Measurements from ENCODE around the gene KCNQ2.

KCNQ2 gene

GRCh38 chr20:63424613-63425012, 47.8 kb downstream of the KCNQ2 start:
- H2AFZ ChIP-seq (ENCODE audit: low read depth, low read length, severe bottlenecking), result no peak overlapping the region
- no peaks in the 10 kb centered on the region for H3K79me2 ChIP-seq (ENCODE audit: insufficient read depth, low read length)
- no peak for TF ChIP-seq EZH2phosphoT487 (conservative IDR thresholded peaks at IDR 0.05; ENCODE audit: low read length)
- no peaks in the 10 kb centered on the region for H4K20me1 ChIP-seq (ENCODE audit: low read depth, low read length)
- H3K27ac ChIP-seq (ENCODE audit: low read depth, low read length), result no peak overlapping the region
- no peaks in the 10 kb centered on the region for H3F3A ChIP-seq (ENCODE audit: insufficient read depth)
- no peaks in the 10 kb centered on the region for H3K27me3 ChIP-seq (ENCODE audit: low read length)
- no peak overlapping the region for H3K4me2 ChIP-seq (ENCODE audit: low read depth, low read length, poor library complexity, severe bottlenecking)
- no peak overlapping the region for H3K9ac ChIP-seq (ENCODE audit: low read length)
- H3K36me3 ChIP-seq (ENCODE audit: low read length), result no peaks in the 10 kb centered on the region
- no peak overlapping the region for H3K4me3 ChIP-seq (ENCODE audit: insufficient read depth, low read length, poor library complexity, severe bottlenecking)
- no peaks in the 10 kb centered on the region for H3K9me2 ChIP-seq (replicated peaks; ENCODE audit: insufficient read depth, low read length)
- H3K9me3 ChIP-seq (ENCODE audit: insufficient read depth, low read length), result no peaks in the 10 kb centered on the region

DNA sequence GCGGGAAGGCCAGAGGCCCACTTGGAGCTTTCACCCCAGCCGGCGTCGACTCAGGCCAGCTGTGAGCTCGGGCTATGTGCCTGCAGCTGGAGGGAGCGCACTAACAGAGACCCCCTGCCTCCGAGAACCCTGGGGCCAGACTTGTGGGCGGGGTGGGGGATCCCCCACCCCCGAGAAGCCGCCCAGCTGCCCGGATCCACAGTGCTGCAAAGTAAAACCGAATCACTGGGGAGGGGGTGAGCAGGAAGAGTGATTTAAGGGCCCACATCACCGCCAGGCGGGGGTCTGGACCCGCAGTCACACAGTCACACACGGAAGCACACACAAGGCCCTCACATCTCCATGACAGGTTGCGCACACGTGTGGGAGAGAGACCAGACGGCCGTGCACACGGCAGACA, 48.7 kb downstream of the KCNQ2 start:
- TF ChIP-seq EZH2phosphoT487 (conservative IDR thresholded peaks at IDR 0.05; ENCODE audit: low read length) (no peak), CTCF (IDR thresholded peaks at IDR 0.05; ENCODE audit: insufficient read depth, low read length, poor library complexity, severe bottlenecking) (no peak)
- H3K36me3 ChIP-seq (ENCODE audit: low read length), result no peaks in the 10 kb centered on the region
- H3K79me2 ChIP-seq (ENCODE audit: insufficient read depth, low read length), result no peaks in the 10 kb centered on the region
- no peak overlapping the region for H2AFZ ChIP-seq (ENCODE audit: low read depth, low read length, severe bottlenecking)
- no peaks in the 10 kb centered on the region for H3F3A ChIP-seq (ENCODE audit: insufficient read depth)
- no peaks in the 10 kb centered on the region for H3K9me3 ChIP-seq (ENCODE audit: insufficient read depth, low read length)
- no peaks in the 10 kb centered on the region for H4K20me1 ChIP-seq (ENCODE audit: low read depth, low read length)
- no peak overlapping the region for H3K9ac ChIP-seq (ENCODE audit: low read length)
- H3K4me2 ChIP-seq (ENCODE audit: low read depth, low read length, poor library complexity, severe bottlenecking), result no peak overlapping the region
- no peaks in the 10 kb centered on the region for H3K9me2 ChIP-seq (replicated peaks; ENCODE audit: insufficient read depth, low read length)
- no peak overlapping the region for H3K27ac ChIP-seq (ENCODE audit: low read depth, low read length)
- H3K27me3 ChIP-seq (ENCODE audit: low read length), result no peaks in the 10 kb centered on the region
- H3K4me3 ChIP-seq (ENCODE audit: insufficient read depth, low read length, poor library complexity, severe bottlenecking), result no peak overlapping the region

- H3K79me2 ChIP-seq (ENCODE audit: insufficient read depth, low read length), result no peaks in the 10 kb centered on the region
- TF ChIP-seq EZH2phosphoT487 (conservative IDR thresholded peaks at IDR 0.05; ENCODE audit: low read length) (no peak), CTCF (IDR thresholded peaks at IDR 0.05; ENCODE audit: insufficient read depth, low read length, poor library complexity, severe bottlenecking) (no peak)
- H3K27me3 ChIP-seq (ENCODE audit: low read length), result no peaks in the 10 kb centered on the region
- H3K4me3 ChIP-seq (ENCODE audit: insufficient read depth, low read length, poor library complexity, severe bottlenecking), result no peak overlapping the region
- no peaks in the 10 kb centered on the region for H3K9me3 ChIP-seq (ENCODE audit: insufficient read depth, low read length)
- H3K9me2 ChIP-seq (replicated peaks; ENCODE audit: insufficient read depth, low read length), result no peaks in the 10 kb centered on the region
- no peak overlapping the region for H3K9ac ChIP-seq (ENCODE audit: low read length)
- no peaks in the 10 kb centered on the region for H3F3A ChIP-seq (ENCODE audit: insufficient read depth)
- no peaks in the 10 kb centered on the region for H3K36me3 ChIP-seq (ENCODE audit: low read length)
- H3K4me2 ChIP-seq (ENCODE audit: low read depth, low read length, poor library complexity, severe bottlenecking), result no peak overlapping the region
- no peak overlapping the region for H3K27ac ChIP-seq (ENCODE audit: low read depth, low read length)
- H2AFZ ChIP-seq (ENCODE audit: low read depth, low read length, severe bottlenecking), result no peak overlapping the region
- H4K20me1 ChIP-seq (ENCODE audit: low read depth, low read length), result no peaks in the 10 kb centered on the region
Measured at GRCh38 chr20:63422653-63423052, 49.8 kb downstream of the KCNQ2 start.

DNA sequence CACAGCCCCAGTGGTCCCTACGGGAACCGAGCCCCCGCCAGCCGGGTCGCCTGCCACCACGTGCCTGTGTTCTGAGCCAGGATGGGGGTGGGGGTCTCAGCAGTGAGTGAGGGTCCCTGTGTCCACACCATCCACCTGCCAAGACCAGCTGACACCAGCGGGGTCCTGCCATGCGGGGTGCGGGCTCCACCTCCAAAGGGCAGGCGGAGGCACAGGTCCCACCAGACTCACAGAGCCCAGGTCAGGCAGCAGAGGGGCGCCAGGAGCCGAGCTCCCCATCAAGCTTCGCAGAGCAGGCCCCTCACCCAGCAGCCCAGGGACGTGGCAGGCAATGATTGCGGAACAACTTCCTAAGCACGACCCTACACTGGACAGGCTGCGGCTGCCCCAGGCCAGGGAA, 50.5 kb downstream of the KCNQ2 start:
- no peaks in the 10 kb centered on the region for H3K27me3 ChIP-seq (ENCODE audit: low read length)
- no peak overlapping the region for H3K27ac ChIP-seq (ENCODE audit: low read depth, low read length)

More for the DNA sequence above, 50.5 kb downstream of the KCNQ2 start:
- TF ChIP-seq CTCF (IDR thresholded peaks at IDR 0.05; ENCODE audit: insufficient read depth, low read length, poor library complexity, severe bottlenecking) (no peak), EZH2phosphoT487 (conservative IDR thresholded peaks at IDR 0.05; ENCODE audit: low read length) (no peak)
- H3K4me2 ChIP-seq (ENCODE audit: low read depth, low read length, poor library complexity, severe bottlenecking), result no peak overlapping the region
- H3K9ac ChIP-seq (ENCODE audit: low read length), result no peak overlapping the region
- H3K79me2 ChIP-seq (ENCODE audit: insufficient read depth, low read length), result no peaks in the 10 kb centered on the region
- no peak overlapping the region for H3K4me3 ChIP-seq (ENCODE audit: insufficient read depth, low read length, poor library complexity, severe bottlenecking)
- H3K9me3 ChIP-seq (ENCODE audit: insufficient read depth, low read length), result no peaks in the 10 kb centered on the region
- H4K20me1 ChIP-seq (ENCODE audit: low read depth, low read length), result no peaks in the 10 kb centered on the region
- no peaks in the 10 kb centered on the region for H3F3A ChIP-seq (ENCODE audit: insufficient read depth)
- H3K9me2 ChIP-seq (replicated peaks; ENCODE audit: insufficient read depth, low read length), result no peaks in the 10 kb centered on the region
- H3K36me3 ChIP-seq (ENCODE audit: low read length), result no peaks in the 10 kb centered on the region
- H2AFZ ChIP-seq (ENCODE audit: low read depth, low read length, severe bottlenecking), result no peak overlapping the region

All from SU-DHL-6 (cell line).